ENCODE data around the gene GGT6. TPM values are rescaled to one million over a fixed set of nuclear protein-coding genes. Genes with fewer than 3 reads are reported as not detected.

Gene GGT6
- total RNA-seq, 1 donor from 2014 or later = not detected

- Mint-ChIP-seq H3K36me3 (ENCODE audit: low read depth, unreplicated experiment) (peaks cover 56% of the 10 kb centered on the region), H3K9me3 (ENCODE audit: unreplicated experiment) (no peaks in the 10 kb centered on the region), H3K4me3 (ENCODE audit: unreplicated experiment) (peak overlapping the region; percentile 13), H3K27me3 (ENCODE audit: unreplicated experiment) (peaks cover 8% of the 10 kb centered on the region), H3K27ac (ENCODE audit: unreplicated experiment) (peak overlapping the region; percentile 39), H3K4me1 (ENCODE audit: unreplicated experiment) (peaks cover 57% of the 10 kb centered on the region)
- no peak for TF ChIP-seq CTCF (IDR thresholded peaks at IDR 0.05; ENCODE audit: unreplicated experiment)
- no peak for DNase-seq (ENCODE audit: low spot score)
These were observed 32.7 kb downstream of the GGT6 start for GRCh38 chr17:4527566-4528125.

- TF ChIP-seq CTCF (IDR thresholded peaks at IDR 0.05; ENCODE audit: unreplicated experiment) = no peak
- H3K9me3 Mint-ChIP-seq (ENCODE audit: unreplicated experiment) = no peaks in the 10 kb centered on the region
- H3K4me3 Mint-ChIP-seq (ENCODE audit: unreplicated experiment) = peak overlapping the region; percentile 13
- DNase-seq (ENCODE audit: low spot score) = no peak
- peaks cover 56% of the 10 kb centered on the region for H3K36me3 Mint-ChIP-seq (ENCODE audit: low read depth, unreplicated experiment)
- peaks cover 8% of the 10 kb centered on the region for H3K27me3 Mint-ChIP-seq (ENCODE audit: unreplicated experiment)
- peak overlapping the region; percentile 39 for H3K27ac Mint-ChIP-seq (ENCODE audit: unreplicated experiment)
- peaks cover 58% of the 10 kb centered on the region for H3K4me1 Mint-ChIP-seq (ENCODE audit: unreplicated experiment)
These were observed 33.2 kb downstream of the GGT6 start for GRCh38 chr17:4527134-4527533.

GRCh38 chr17:4525691-4526397 is 34.5 kb downstream of the GGT6 start:
- H3K4me3 Mint-ChIP-seq (ENCODE audit: unreplicated experiment) = peak overlapping the region; percentile 54
- DNase-seq (ENCODE audit: low spot score) = no peak
- H3K27ac Mint-ChIP-seq (ENCODE audit: unreplicated experiment) = peak overlapping the region; percentile 36
- H3K9me3 Mint-ChIP-seq (ENCODE audit: unreplicated experiment) = no peaks in the 10 kb centered on the region
- H3K4me1 Mint-ChIP-seq (ENCODE audit: unreplicated experiment) = peaks cover 57% of the 10 kb centered on the region
- no peak for TF ChIP-seq CTCF (IDR thresholded peaks at IDR 0.05; ENCODE audit: unreplicated experiment)
- peaks cover 56% of the 10 kb centered on the region for H3K36me3 Mint-ChIP-seq (ENCODE audit: low read depth, unreplicated experiment)
- H3K27me3 Mint-ChIP-seq (ENCODE audit: unreplicated experiment) = peaks cover 4% of the 10 kb centered on the region

- no peaks in the 10 kb centered on the region for H3K9me3 Mint-ChIP-seq (ENCODE audit: unreplicated experiment)
- peak overlapping the region; percentile 68 for H3K4me3 Mint-ChIP-seq (ENCODE audit: unreplicated experiment)
- peak overlapping the region; percentile 55 for H3K27ac Mint-ChIP-seq (ENCODE audit: unreplicated experiment)
- no peak for DNase-seq (ENCODE audit: low spot score)
- TF ChIP-seq CTCF (IDR thresholded peaks at IDR 0.05; ENCODE audit: unreplicated experiment) = no peak
- H3K36me3 Mint-ChIP-seq (ENCODE audit: low read depth, unreplicated experiment) = peaks cover 56% of the 10 kb centered on the region
- peaks cover 60% of the 10 kb centered on the region for H3K4me1 Mint-ChIP-seq (ENCODE audit: unreplicated experiment)
- peaks cover 2% of the 10 kb centered on the region for H3K27me3 Mint-ChIP-seq (ENCODE audit: unreplicated experiment)
These were observed 36.4 kb downstream of the GGT6 start for GRCh38 chr17:4523946-4524345.

GRCh38 chr17:4522661-4523060 is 37.7 kb downstream of the GGT6 start:
- no peak overlapping the region for H3K27ac Mint-ChIP-seq (ENCODE audit: unreplicated experiment)
- H3K27me3 Mint-ChIP-seq (ENCODE audit: unreplicated experiment) = peaks cover 8% of the 10 kb centered on the region
- no peaks in the 10 kb centered on the region for H3K9me3 Mint-ChIP-seq (ENCODE audit: unreplicated experiment)
- no peak for TF ChIP-seq CTCF (IDR thresholded peaks at IDR 0.05; ENCODE audit: unreplicated experiment)
- peaks cover 57% of the 10 kb centered on the region for H3K36me3 Mint-ChIP-seq (ENCODE audit: low read depth, unreplicated experiment)
- peaks cover 65% of the 10 kb centered on the region for H3K4me1 Mint-ChIP-seq (ENCODE audit: unreplicated experiment)
- DNase-seq (ENCODE audit: low spot score) = no peak
- peak overlapping the region; percentile 54 for H3K4me3 Mint-ChIP-seq (ENCODE audit: unreplicated experiment)
